Measurements from ENCODE around the gene CD9.
A peak's percentile ranks its signal among the peaks of the same experiment; 100 is the strongest.

Gene CD9

GRCh38 chr12:6277982-6278438, 77.8 kb downstream of the CD9 start:
- no peak for DNase-seq

GRCh38 chr12:6278439-6279255, 78.4 kb downstream of the CD9 start:
- DNase-seq: peak; percentile 70 to 77

GRCh38 chr12:6279256-6279628, 79.0 kb downstream of the CD9 start:
- DNase-seq: no peak

GRCh38 chr12:6279631-6280030, 79.4 kb downstream of the CD9 start:
- no peak for DNase-seq

- DNase-seq: no peak
These were observed 79.9 kb downstream of the CD9 start for GRCh38 chr12:6280053-6280469.

GRCh38 chr12:6280672-6281071, 80.5 kb downstream of the CD9 start:
- no peak for DNase-seq

GRCh38 chr12:6281081-6281809, 81.0 kb downstream of the CD9 start:
- DNase-seq: no peak

GRCh38 chr12:6282453-6282840, 82.2 kb downstream of the CD9 start:
- DNase-seq: no peak

GRCh38 chr12:6284273-6284672, 84.1 kb downstream of the CD9 start:
- no peak for DNase-seq

- DNase-seq: peak; percentile 17 to 55
These were observed 84.9 kb downstream of the CD9 start for GRCh38 chr12:6285063-6285477.

- DNase-seq: no peak
These were observed 85.5 kb downstream of the CD9 start for GRCh38 chr12:6285532-6286306.
